Measurements from ENCODE around the gene NPPC.
A peak's percentile ranks its signal among the peaks of the same experiment; 100 is the strongest.
"Not testable (repeated sequence)": the region's sequence is repeated elsewhere in the genome, so short reads cannot be mapped to it uniquely, and the experiment has no call there.

NPPC gene

GRCh38 chr2:231886071-231886681 lies 40.0 kb downstream of the NPPC start:
- DNase-seq (ENCODE audit: low read depth in 2 of 2) = no peak

- DNase-seq (ENCODE audit: low read depth in 2 of 2) = no peak
Observed at GRCh38 chr2:231884438-231885140, 41.6 kb downstream of the NPPC start.

- peak; percentile 19 to 24 for DNase-seq (ENCODE audit: low read depth in 2 of 2)
Observed at GRCh38 chr2:231883468-231883881, 42.7 kb downstream of the NPPC start.

GRCh38 chr2:231882646-231883045 lies 43.5 kb downstream of the NPPC start:
- DNase-seq (ENCODE audit: low read depth in 2 of 2) = no peak

GRCh38 chr2:231880371-231880770 lies 45.8 kb downstream of the NPPC start:
- DNase-seq (ENCODE audit: low read depth in 2 of 2) = not testable (repeated sequence)

- no peak for DNase-seq (ENCODE audit: low read depth in 2 of 2)
Observed at GRCh38 chr2:231879216-231879615, 47.0 kb downstream of the NPPC start.

- no peak for DNase-seq (ENCODE audit: low read depth in 2 of 2)
Observed at GRCh38 chr2:231877533-231878456, 48.4 kb downstream of the NPPC start.

- DNase-seq (ENCODE audit: low read depth in 2 of 2) = no peak
Observed at GRCh38 chr2:231874944-231875343, 51.3 kb downstream of the NPPC start.

Data from fibroblast of skin of left biceps (primary cell).